ENCODE measurements around the gene CELSR1.
A peak's percentile ranks its signal among the peaks of the same experiment; 100 is the strongest.
"Not testable (repeated sequence)": the region's sequence is repeated elsewhere in the genome, so short reads cannot be mapped to it uniquely, and the experiment has no call there.

The CELSR1 gene

GRCh38 chr22:46511151-46512038 lies 26.0 kb downstream of the CELSR1 start:
- DNase-seq (ENCODE audit: low spot score) = no peak

GRCh38 chr22:46509416-46510089 lies 27.9 kb downstream of the CELSR1 start:
- DNase-seq (ENCODE audit: low spot score) = no peak

GRCh38 chr22:46508491-46508999 lies 28.9 kb downstream of the CELSR1 start:
- no peak for DNase-seq (ENCODE audit: low spot score)

GRCh38 chr22:46507451-46508425 lies 29.7 kb downstream of the CELSR1 start:
- DNase-seq (ENCODE audit: low spot score) = no peak

- no peak for DNase-seq (ENCODE audit: low spot score)
These were observed 32.8 kb downstream of the CELSR1 start for GRCh38 chr22:46504584-46504983.

- DNase-seq (ENCODE audit: low spot score) = no peak
These were observed 34.8 kb downstream of the CELSR1 start for GRCh38 chr22:46502440-46503175.

- DNase-seq (ENCODE audit: low spot score) = peak; percentile 96
These were observed 35.7 kb downstream of the CELSR1 start for GRCh38 chr22:46501701-46502100.

GRCh38 chr22:46501265-46501664 lies 36.2 kb downstream of the CELSR1 start:
- DNase-seq (ENCODE audit: low spot score) = not testable (repeated sequence)

- no peak for DNase-seq (ENCODE audit: low spot score)
These were observed 37.2 kb downstream of the CELSR1 start for GRCh38 chr22:46500201-46500600.

- no peak for DNase-seq (ENCODE audit: low spot score)
These were observed 37.6 kb downstream of the CELSR1 start for GRCh38 chr22:46499805-46500189.

GRCh38 chr22:46491946-46492345 lies 45.5 kb downstream of the CELSR1 start:
- DNase-seq (ENCODE audit: low spot score) = no peak

GRCh38 chr22:46490538-46490937 lies 46.9 kb downstream of the CELSR1 start:
- DNase-seq (ENCODE audit: low spot score) = no peak

GRCh38 chr22:46486996-46487717 lies 50.3 kb downstream of the CELSR1 start:
- no peak for DNase-seq (ENCODE audit: low spot score)

GRCh38 chr22:46484861-46485595 lies 52.4 kb downstream of the CELSR1 start:
- no peak for DNase-seq (ENCODE audit: low spot score)

- no peak for DNase-seq (ENCODE audit: low spot score)
These were observed 53.1 kb downstream of the CELSR1 start for GRCh38 chr22:46484156-46484860.

- DNase-seq (ENCODE audit: low spot score) = no peak
These were observed 54.1 kb downstream of the CELSR1 start for GRCh38 chr22:46483353-46483752.

- DNase-seq (ENCODE audit: low spot score) = no peak
These were observed 55.3 kb downstream of the CELSR1 start for GRCh38 chr22:46482056-46482675.

GRCh38 chr22:46481386-46481785 lies 56.0 kb downstream of the CELSR1 start:
- DNase-seq (ENCODE audit: low spot score) = no peak

- no peak for DNase-seq (ENCODE audit: low spot score)
These were observed 57.0 kb downstream of the CELSR1 start for GRCh38 chr22:46480396-46480795.

All from COLO829 (cell line).